GM21423 (cell line): ENCODE data around the gene ACAP3.

Experiments
- ATAC-seq: cut with Tn5 transposase; IDR thresholded peaks from one replicate; pipeline ENCODE4 v1.9.1; 2021; ENCODE audit warnings: mild to moderate bottlenecking, moderate library complexity; ENCODE audit not compliant: unreplicated experiment

ACAP3 gene

GRCh38 chr1:1290238-1290731 is 17.4 kb downstream of the ACAP3 start:
- ATAC-seq: no peak

DNA sequence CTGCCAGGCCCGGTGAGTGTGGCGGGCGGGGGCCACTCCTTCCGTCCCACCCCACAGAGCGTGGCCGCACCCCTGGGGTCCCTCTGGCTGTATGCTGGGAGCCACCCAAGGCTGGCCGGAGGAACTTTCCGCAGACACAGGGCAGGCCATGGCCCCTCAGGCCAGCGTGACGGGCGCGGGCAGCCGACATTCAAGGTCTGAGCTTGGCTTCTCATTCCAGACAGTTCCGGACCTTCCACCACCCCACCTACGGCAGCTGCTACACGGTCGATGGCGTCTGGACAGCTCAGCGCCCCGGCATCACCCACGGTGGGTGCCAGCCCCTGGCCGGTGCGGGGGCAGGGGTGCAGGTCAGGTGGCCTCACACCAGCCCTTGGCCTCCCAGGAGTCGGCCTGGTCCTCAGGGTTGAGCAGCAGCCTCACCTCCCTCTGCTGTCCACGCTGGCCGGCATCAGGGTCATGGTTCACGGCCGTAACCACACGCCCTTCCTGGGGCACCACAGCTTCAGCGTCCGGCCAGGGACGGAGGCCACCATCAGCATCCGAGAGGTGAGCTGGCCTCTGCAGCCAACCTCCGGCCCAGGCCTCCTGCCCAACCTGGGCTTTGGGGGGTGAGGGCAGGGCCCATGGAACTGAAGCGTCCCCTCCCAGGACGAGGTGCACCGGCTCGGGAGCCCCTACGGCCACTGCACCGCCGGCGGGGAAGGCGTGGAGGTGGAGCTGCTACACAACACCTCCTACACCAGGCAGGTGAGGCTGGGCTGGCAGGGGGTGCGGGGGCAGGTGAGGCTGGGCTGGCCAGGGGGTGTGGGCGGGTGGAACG is 20.2 kb downstream of the ACAP3 start:
- ATAC-seq: no peak

GRCh38 chr1:1286313-1287261 is 21.1 kb downstream of the ACAP3 start:
- ATAC-seq: no peak

- ATAC-seq: no peak
Measured at GRCh38 chr1:1285611-1286311, 22.0 kb downstream of the ACAP3 start.

- no peak for ATAC-seq
Measured at GRCh38 chr1:1285102-1285571, 22.6 kb downstream of the ACAP3 start.

GRCh38 chr1:1284221-1285101 is 23.3 kb downstream of the ACAP3 start:
- no peak for ATAC-seq

DNA sequence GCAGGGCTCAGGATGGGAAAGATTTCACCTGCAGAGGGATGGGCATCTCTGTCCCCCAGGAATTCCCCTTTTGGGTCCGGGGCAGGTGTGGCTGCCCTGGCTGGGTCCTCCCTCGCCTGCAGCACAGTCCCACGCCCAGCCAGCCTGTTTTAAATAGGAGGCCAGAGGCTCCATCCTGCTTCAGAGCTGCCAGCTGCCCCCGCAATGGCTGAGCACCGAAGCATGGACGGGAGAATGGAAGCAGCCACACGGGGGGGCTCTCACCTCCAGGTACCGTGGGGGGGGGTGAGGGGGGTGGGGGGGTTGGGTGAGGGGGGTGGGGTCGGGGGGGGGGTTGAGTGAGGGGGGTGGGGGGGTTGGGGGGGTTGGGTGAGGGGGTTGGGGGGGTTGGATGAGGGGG is 23.9 kb downstream of the ACAP3 start:
- ATAC-seq: no peak

GRCh38 chr1:1282998-1283397 is 24.7 kb downstream of the ACAP3 start:
- no peak for ATAC-seq

GRCh38 chr1:1281533-1282321 is 26.0 kb downstream of the ACAP3 start:
- no peak for ATAC-seq

GRCh38 chr1:1280782-1281481 is 26.8 kb downstream of the ACAP3 start:
- ATAC-seq: no peak

DNA sequence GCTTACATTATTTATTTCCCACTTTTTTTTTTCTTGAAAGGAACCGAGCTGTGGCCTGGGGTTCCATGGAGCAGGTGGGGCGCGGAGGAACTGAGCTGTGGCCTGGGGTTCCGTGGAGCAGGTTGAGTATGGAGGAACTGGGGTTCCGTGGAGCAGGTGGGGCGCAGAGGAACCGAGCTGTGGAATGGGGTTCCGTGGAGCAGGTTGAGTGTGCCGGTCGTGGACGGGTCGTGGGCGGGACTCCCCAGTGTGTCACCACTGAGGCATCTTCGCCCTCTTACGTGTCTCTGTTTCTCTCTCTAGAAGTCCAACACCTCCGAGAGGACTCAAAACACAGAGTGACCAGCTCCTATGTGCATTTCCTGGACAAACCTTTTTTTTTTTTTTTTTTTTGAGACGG is 28.7 kb downstream of the ACAP3 start:
- no peak for ATAC-seq

DNA sequence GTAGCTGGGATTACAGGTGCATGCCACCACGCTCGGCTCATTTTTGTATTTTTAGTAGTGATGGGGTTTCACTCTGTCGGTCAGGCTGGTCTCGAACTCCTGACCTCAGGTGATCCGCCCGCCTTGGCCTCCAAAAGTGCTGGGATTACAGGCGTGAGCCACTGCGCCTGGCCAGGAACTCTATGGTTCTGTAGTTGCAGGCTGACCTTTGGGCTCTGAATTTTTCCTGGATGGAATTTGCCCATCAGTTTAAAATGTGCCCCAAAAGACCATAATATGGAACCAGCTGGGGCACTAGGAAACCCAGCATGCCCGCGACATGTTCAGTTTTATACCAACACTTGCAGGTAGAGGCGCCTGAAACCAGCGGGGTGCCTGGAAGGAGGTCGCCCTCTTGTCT is 29.1 kb downstream of the ACAP3 start:
- ATAC-seq: no peak

DNA sequence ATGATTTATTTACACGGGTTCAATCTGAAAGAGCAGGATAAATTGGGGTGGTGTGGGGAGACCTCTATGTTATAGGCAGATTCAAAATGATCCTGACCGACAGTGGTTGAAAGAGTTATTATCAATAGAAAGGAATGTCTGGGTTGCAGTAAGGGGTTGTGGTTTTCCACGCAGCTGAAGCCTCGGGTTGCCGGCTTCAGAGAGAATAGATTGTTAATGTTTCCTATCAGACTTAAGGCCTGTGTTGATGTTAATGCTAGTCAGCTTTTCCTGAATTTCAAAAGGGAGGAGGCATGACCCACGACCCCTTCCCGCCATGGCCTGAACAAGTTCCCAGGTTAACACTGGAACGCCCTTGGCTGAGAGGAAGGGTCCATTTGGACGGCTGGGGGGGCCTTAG is 31.9 kb downstream of the ACAP3 start:
- ATAC-seq: no peak

DNA sequence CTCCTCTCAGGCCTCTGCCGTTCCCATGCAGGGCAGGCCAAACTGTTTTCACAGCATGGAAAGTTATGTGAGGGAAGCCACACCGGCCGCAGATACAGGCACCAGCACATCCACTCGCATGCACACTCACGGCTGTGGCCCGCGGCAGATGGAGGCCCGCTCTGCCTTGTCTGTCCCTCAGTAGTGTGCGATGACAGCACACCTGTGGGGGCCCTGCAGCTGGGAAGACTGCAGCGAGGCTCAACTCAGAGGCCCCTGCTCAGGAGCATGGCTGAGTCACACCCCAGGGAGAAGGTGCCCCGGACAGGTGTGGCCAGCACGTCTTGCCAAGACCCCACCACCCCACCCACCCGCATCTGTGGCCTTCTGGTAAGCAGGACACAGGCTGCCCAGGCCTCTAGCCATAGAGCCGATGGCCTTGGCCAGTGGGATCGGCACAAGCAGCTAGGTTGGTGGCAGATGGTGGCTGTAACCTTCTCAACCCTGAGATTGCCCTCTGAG is 32.7 kb downstream of the ACAP3 start:
- ATAC-seq: no peak

GRCh38 chr1:1274299-1274930 is 33.3 kb downstream of the ACAP3 start:
- ATAC-seq: peak; percentile 14

DNA sequence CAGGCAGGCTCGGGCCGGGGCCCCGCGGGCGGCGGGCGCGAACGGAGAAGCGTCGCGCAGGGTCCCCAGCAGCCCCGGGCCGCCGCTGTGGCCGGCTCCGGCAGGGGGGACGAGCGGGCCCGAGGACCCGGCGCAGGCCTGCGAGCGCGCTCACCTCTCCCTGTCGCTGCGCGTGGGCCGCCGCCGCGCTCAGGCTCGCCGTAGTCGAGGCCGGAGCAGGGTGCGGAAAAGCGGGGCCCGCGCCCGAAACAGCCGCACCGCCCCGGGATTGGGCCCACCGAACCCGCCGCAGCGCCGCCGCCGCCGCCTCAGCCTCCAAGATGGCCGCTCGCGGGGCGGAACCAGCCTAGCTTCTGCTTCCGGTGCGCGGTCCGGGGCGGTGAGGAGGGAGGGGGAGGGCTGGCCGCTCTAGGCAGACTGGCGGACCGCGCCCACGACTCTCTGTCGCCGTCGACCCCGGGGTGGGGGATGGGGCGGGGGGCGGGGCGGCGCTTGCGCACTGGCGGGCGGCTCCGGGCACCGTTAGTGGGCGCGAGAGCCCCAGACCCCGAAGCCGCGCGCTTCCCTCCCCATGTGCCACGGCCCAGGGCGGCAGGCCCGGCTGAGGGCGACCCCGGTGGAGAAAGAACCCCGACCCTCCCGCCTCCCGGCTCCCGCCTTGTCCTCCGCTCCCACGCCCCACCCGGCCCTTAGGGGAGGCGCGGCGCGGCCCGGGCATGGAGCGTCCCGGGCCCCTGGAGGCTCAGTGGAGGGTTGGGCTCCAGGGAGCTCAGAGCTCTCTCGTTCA is 34.0 kb downstream of the ACAP3 start, which contains the start of gene UBE2J2:
Gene UBE2J2, minus strand, starts transcription at position 343 of the 787 bp plus-strand sequence. CDS start 5,862 bp downstream, outside the sequence.
- ATAC-seq: peak; percentile 90

DNA sequence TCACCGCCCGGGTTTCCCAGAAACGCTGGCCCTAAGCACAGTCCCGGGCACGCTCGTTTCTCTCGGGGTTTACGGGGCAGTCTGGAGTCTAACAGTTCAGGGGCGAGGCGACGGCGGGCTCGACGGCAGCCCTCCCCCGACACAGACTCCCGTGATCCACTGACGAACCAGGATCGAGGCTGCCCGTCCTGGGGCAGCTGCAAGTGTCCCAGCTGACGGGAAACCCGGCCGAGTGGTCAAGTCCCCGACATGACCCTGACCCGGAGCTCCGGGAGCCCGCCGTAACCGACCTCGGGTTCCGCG is 34.6 kb downstream of the ACAP3 start:
- ATAC-seq: peak; percentile 14
